DMS153 (cell line): Measurements from ENCODE around the gene PHYHD1.
"Not testable (repeated sequence)": the region's sequence is repeated elsewhere in the genome, so short reads cannot be mapped to it uniquely, and the experiment has no call there.

Experiments used
- DNase-seq: peaks from one replicate; lab custom pipeline; 2025; lab: John Stamatoyannopoulos, UW

PHYHD1 gene

GRCh38 chr9:128923493-128923883 lies 2.7 kb downstream of the PHYHD1 start:
- DNase-seq, result no peak

GRCh38 chr9:128927731-128928411 lies 7.1 kb downstream of the PHYHD1 start:
- DNase-seq, result peak; percentile 22

- no peak for DNase-seq
These were observed 7.8 kb downstream of the PHYHD1 start for GRCh38 chr9:128928624-128929023.

GRCh38 chr9:128929560-128929959 lies 8.8 kb downstream of the PHYHD1 start:
- DNase-seq, result no peak

GRCh38 chr9:128933731-128934130 lies 12.9 kb downstream of the PHYHD1 start:
- no peak for DNase-seq

GRCh38 chr9:128936171-128936865 lies 15.5 kb downstream of the PHYHD1 start:
- no peak for DNase-seq

GRCh38 chr9:128937310-128938165 lies 16.8 kb downstream of the PHYHD1 start:
- no peak for DNase-seq

- no peak for DNase-seq
These were observed 19.6 kb downstream of the PHYHD1 start for GRCh38 chr9:128940271-128940921.

- DNase-seq, result no peak
These were observed 20.4 kb downstream of the PHYHD1 start for GRCh38 chr9:128940946-128941755.

- no peak for DNase-seq
These were observed 23.2 kb downstream of the PHYHD1 start for GRCh38 chr9:128943832-128944620.

GRCh38 chr9:128944966-128945365 lies 24.2 kb downstream of the PHYHD1 start:
- DNase-seq, result not testable (repeated sequence)

- no peak for DNase-seq
These were observed 25.2 kb downstream of the PHYHD1 start for GRCh38 chr9:128945798-128946501.

- DNase-seq, result peak; percentile 3
These were observed 25.9 kb downstream of the PHYHD1 start for GRCh38 chr9:128946571-128947276.

- DNase-seq, result no peak
These were observed 26.4 kb downstream of the PHYHD1 start for GRCh38 chr9:128947277-128947526.

- DNase-seq, result peak; percentile 77
These were observed 26.9 kb downstream of the PHYHD1 start, which contains the start of the genes DOLK and NUP188 for GRCh38 chr9:128947527-128948301. Gene DOLK, minus strand, starts transcription at chr9:128947603. Its CDS starts 300 bp downstream, at chr9:128947303. Gene NUP188, plus strand, starts transcription at chr9:128947699. Its CDS starts 21 bp downstream, at chr9:128947720.

- not testable (repeated sequence) for DNase-seq
These were observed 40.6 kb downstream of the PHYHD1 start for GRCh38 chr9:128961403-128961802.

GRCh38 chr9:128969491-128969890 lies 48.7 kb downstream of the PHYHD1 start:
- no peak for DNase-seq

- no peak for DNase-seq
These were observed 52.2 kb downstream of the PHYHD1 start for GRCh38 chr9:128972956-128973355.
